Kidney epithelial cell (primary cell): ENCODE results near the gene POU5F1. TPM values are rescaled to one million over a fixed set of nuclear protein-coding genes. Genes with fewer than 3 reads are reported as not detected.
"Not testable (repeated sequence)": the region's sequence is repeated elsewhere in the genome, so short reads cannot be mapped to it uniquely, and the experiment has no call there.

ENCODE experiments used
- DNase-seq: peaks from one replicate; pipeline ENCODE4 v3.0.0-alpha.2; 2010; ENCODE audit warnings: low read depth
- H3K27me3 ChIP-seq: 2 replicates; pipeline ENCODE4 v1.6.0; 2011; ENCODE audit warnings: low read length; ENCODE audit not compliant: control insufficient read depth, insufficient read depth
- H3K36me3 ChIP-seq: 2 replicates; pipeline ENCODE4 v1.5.1; 2011; ENCODE audit warnings: low read length; ENCODE audit not compliant: control insufficient read depth, insufficient read depth
- H3K4me3 ChIP-seq: 2 replicates; pipeline ENCODE4 v1.5.1; 2011; ENCODE audit warnings: low read depth, mild to moderate bottlenecking, control low read depth, low read length
- CTCF ChIP-seq: IDR thresholded peaks from 2 replicates; pipeline ENCODE4 v1.5.1; 2011; ENCODE audit warnings: mild to moderate bottlenecking, moderate library complexity, low read length, control low read depth, inconsistent platforms; ENCODE audit not compliant: insufficient read depth, poor library complexity, severe bottlenecking
- total RNA-seq: library from RNA; depleted of rRNA; stranded (reverse); fragments of >200 nt; gene quantifications from 2 replicates; pipeline ENCODE4 v1.2.3, GENCODE V29; 2015

POU5F1 gene
- total RNA-seq: 0.21 and 0.68 TPM in 2 replicates

- DNase-seq: no peak
- Histone ChIP-seq H3K4me3 (no peak within 1 kb of the TSS), H3K36me3 (no peaks in the 10 kb centered on the region), H3K27me3 (no peaks in the 10 kb centered on the region)
- TF ChIP-seq CTCF: no peak
Measured at GRCh38 chr6:31170600-31170881, at the start of gene POU5F1. Gene POU5F1 (minus strand): TSS chr6:31170682. CDS start chr6:31170620, 62 bp downstream.

GRCh38 chr6:31216208-31216898, 45.9 kb upstream of the POU5F1 start:
- no peak overlapping the region for H3K4me3 ChIP-seq
- no peaks in the 10 kb centered on the region for H3K27me3 ChIP-seq
- no peak for TF ChIP-seq CTCF
- DNase-seq: no peak
- no peaks in the 10 kb centered on the region for H3K36me3 ChIP-seq

- not testable (repeated sequence) for H3K36me3 ChIP-seq, H3K27me3 ChIP-seq, H3K4me3 ChIP-seq, DNase-seq
Measured at GRCh38 chr6:31215216-31215615, 44.7 kb upstream of the POU5F1 start.

GRCh38 chr6:31214516-31214915, 44.0 kb upstream of the POU5F1 start:
- H3K4me3 ChIP-seq: no peak overlapping the region
- no peak for TF ChIP-seq CTCF
- no peaks in the 10 kb centered on the region for H3K27me3 ChIP-seq
- no peaks in the 10 kb centered on the region for H3K36me3 ChIP-seq
- no peak for DNase-seq

GRCh38 chr6:31210741-31211532, 40.5 kb upstream of the POU5F1 start:
- no peak for DNase-seq
- no peaks in the 10 kb centered on the region for H3K27me3 ChIP-seq
- H3K36me3 ChIP-seq: no peaks in the 10 kb centered on the region
- TF ChIP-seq CTCF: no peak
- H3K4me3 ChIP-seq: no peak overlapping the region

- TF ChIP-seq CTCF: no peak
- Histone ChIP-seq H3K4me3 (no peak overlapping the region), H3K27me3 (no peaks in the 10 kb centered on the region), H3K36me3 (no peaks in the 10 kb centered on the region)
- DNase-seq: no peak
Measured at GRCh38 chr6:31210123-31210522, 39.6 kb upstream of the POU5F1 start.
